Small intestine (tissue), 7 donors: ENCODE results near the gene CC2D2B. TPM values are rescaled to one million over a fixed set of nuclear protein-coding genes. Genes with fewer than 3 reads are reported as not detected.
"Not testable (repeated sequence)": the region's sequence is repeated elsewhere in the genome, so short reads cannot be mapped to it uniquely, and the experiment has no call there.

Source experiments
- DNase-seq, 2 donors: peaks; one replicate each; pipeline versions ENCODE4 v3.0.0 to v3.0.0-alpha.2; 2013
- FAIRE-seq: peaks from 2 replicates; lab custom pipeline; 2012; peaks lifted over from hg19 to GRCh38; lab: Jason Lieb, UNC
- H3K27ac ChIP-seq, 3 donors: one replicate each; pipeline ENCODE4 v1.5.1; 2013; ENCODE audit warnings: low read length in 2 of 3, mild to moderate bottlenecking in 2 of 3, control low read depth in 1 of 3, inconsistent platforms in 1 of 3, low read depth in 1 of 3, moderate library complexity in 1 of 3
- H3K27me3 ChIP-seq, 3 donors: one replicate each; pipeline ENCODE4 v1.6.1; 2013; ENCODE audit warnings: low read length in 3 of 3, inconsistent platforms in 1 of 3; ENCODE audit not compliant: control insufficient read depth in 3 of 3, insufficient read depth in 3 of 3
- H3K36me3 ChIP-seq, 3 donors: one replicate each; pipeline ENCODE4 v1.6.1; 2013; ENCODE audit warnings: low read length in 3 of 3, inconsistent platforms in 1 of 3, low read depth in 1 of 3, mild to moderate bottlenecking in 1 of 3, moderate library complexity in 1 of 3; ENCODE audit not compliant: control insufficient read depth in 3 of 3, insufficient read depth in 2 of 3
- H3K4me1 ChIP-seq, 3 donors: one replicate each; pipeline ENCODE4 v1.6.1; 2013; ENCODE audit warnings: low read length in 2 of 3, inconsistent platforms in 1 of 3, low read depth in 1 of 3, mild to moderate bottlenecking in 1 of 3, moderate library complexity in 1 of 3; ENCODE audit not compliant: control insufficient read depth in 3 of 3, insufficient read depth in 2 of 3
- H3K4me3 ChIP-seq, 3 donors: one replicate each; pipeline ENCODE4 v1.5.1; 2013; ENCODE audit warnings: low read length in 3 of 3, control low read depth in 1 of 3, inconsistent platforms in 1 of 3, low read depth in 1 of 3, mild to moderate bottlenecking in 1 of 3, moderate library complexity in 1 of 3
- H3K9me3 ChIP-seq, 2 donors: one replicate each; pipeline ENCODE4 v1.6.1; 2013; ENCODE audit warnings: low read depth in 1 of 2, low read length in 1 of 2; ENCODE audit not compliant: control insufficient read depth in 2 of 2, insufficient read depth in 1 of 2
- WGBS, 3 donors: extraction: QIAGEN DNeasy Blood & Tissue Kit; methylation state at CpG; one replicate each; pipeline ENCODE4 v1.1.7; 2013; 5-methylcytosine and 5-hydroxymethylcytosine counted together
- polyA plus RNA-seq, 4 donors: library from polyadenylated mRNA; stranded (reverse) in 3 of 4; unstranded in 1 of 4; fragments of 200-250 nt in 3 of 4; fragments of 120-200 nt in 1 of 4; gene quantifications; one replicate each; pipeline versions ENCODE4 v1.2.1 to v1.2.3, GENCODE V29; 2013
- donor health status: healthy with polysubstance abuse.
- donor health status: control.
- donor health status: control.
- donor health status: Bipolar disorder and iron deficiency.
- donor health status: healthy.

CC2D2B gene
- polyA plus RNA-seq, 4 donors, result 0.42 to 0.59 TPM; not detected in 2

- 88 to 91% (median 90%) methylated on average over 4 of the region's 4 CpGs for WGBS, 3 donors
- FAIRE-seq, result no peak
- peaks cover 0 to 3% (median 0%) of the 10 kb centered on the region in 3 donors for H3K36me3 ChIP-seq
- no peaks in the 10 kb centered on the region for H3K9me3 ChIP-seq
- H3K27me3 ChIP-seq, result no peaks in the 10 kb centered on the region
- peaks cover 0 to 12% (median 0%) of the 10 kb centered on the region in 3 donors for H3K4me1 ChIP-seq
- no peak overlapping the region for H3K27ac ChIP-seq
- no peak overlapping the region for H3K4me3 ChIP-seq
- no peak for DNase-seq
These were observed 39.9 kb upstream of the CC2D2B start for GRCh38 chr10:95867866-95868265.

- Histone ChIP-seq H3K9me3 (peaks cover 0 to 8% of the 10 kb centered on the region in 2 donors), H3K4me1 (no peaks in the 10 kb centered on the region), H3K36me3 (peaks cover 0 to 10% (median 1%) of the 10 kb centered on the region in 3 donors), H3K4me3 (no peak overlapping the region), H3K27ac (no peak overlapping the region), H3K27me3 (no peaks in the 10 kb centered on the region)
- no peak for FAIRE-seq
- no peak for DNase-seq
- WGBS, 3 donors, result 62 to 98% (median 91%) methylated on average over 2 of the region's 2 CpGs
These were observed 35.5 kb upstream of the CC2D2B start for GRCh38 chr10:95872158-95872711.

GRCh38 chr10:95873139-95873538, 34.6 kb upstream of the CC2D2B start:
- no peaks in the 10 kb centered on the region for H3K4me1 ChIP-seq
- H3K27ac ChIP-seq, result no peak overlapping the region
- no peak for DNase-seq
- no peak overlapping the region for H3K4me3 ChIP-seq
- no peaks in the 10 kb centered on the region for H3K27me3 ChIP-seq
- H3K36me3 ChIP-seq, result peaks cover 0 to 10% (median 1%) of the 10 kb centered on the region in 3 donors
- H3K9me3 ChIP-seq, result peaks cover 0 to 8% of the 10 kb centered on the region in 2 donors
- no peak for FAIRE-seq
- WGBS, 3 donors, result 95 to 96% (median 96%) methylated on average over 2 of the region's 2 CpGs

GRCh38 chr10:95873651-95874050, 34.1 kb upstream of the CC2D2B start:
- Histone ChIP-seq H3K27me3 (no peaks in the 10 kb centered on the region), H3K9me3 (peaks cover 0 to 8% of the 10 kb centered on the region in 2 donors), H3K4me1 (no peaks in the 10 kb centered on the region), H3K36me3 (peaks cover 0 to 10% (median 1%) of the 10 kb centered on the region in 3 donors), H3K27ac (no peak overlapping the region), H3K4me3 (no peak overlapping the region)
- DNase-seq (no peak), FAIRE-seq (no peak)
- 89 to 92% (median 90%) methylated on average over 4 of the region's 4 CpGs for WGBS, 3 donors

GRCh38 chr10:95874783-95875182, 33.0 kb upstream of the CC2D2B start:
- not testable (repeated sequence) for H3K9me3 ChIP-seq, H3K4me1 ChIP-seq, H3K36me3 ChIP-seq, H3K4me3 ChIP-seq, H3K27me3 ChIP-seq, DNase-seq, H3K27ac ChIP-seq, FAIRE-seq

- H3K27ac ChIP-seq, result no peak overlapping the region
- H3K4me3 ChIP-seq, result no peak overlapping the region
- DNase-seq (no peak), FAIRE-seq (no peak)
- H3K9me3 ChIP-seq, result peaks cover 0 to 8% of the 10 kb centered on the region in 2 donors
- WGBS, 3 donors, result 94 to 100% (median 97%) methylated on average over 1 of the region's 1 CpG
- H3K27me3 ChIP-seq, result no peaks in the 10 kb centered on the region
- no peaks in the 10 kb centered on the region for H3K4me1 ChIP-seq
- peaks cover 0 to 6% (median 1%) of the 10 kb centered on the region in 3 donors for H3K36me3 ChIP-seq
These were observed 31.0 kb upstream of the CC2D2B start for GRCh38 chr10:95876756-95877155.

GRCh38 chr10:95877881-95878280, 29.9 kb upstream of the CC2D2B start:
- H3K9me3 ChIP-seq, result peaks cover 0 to 8% of the 10 kb centered on the region in 2 donors
- DNase-seq (no peak), FAIRE-seq (no peak)
- peaks cover 0 to 6% (median 1%) of the 10 kb centered on the region in 3 donors for H3K36me3 ChIP-seq
- no peaks in the 10 kb centered on the region for H3K4me1 ChIP-seq
- no peak overlapping the region for H3K27ac ChIP-seq
- no peaks in the 10 kb centered on the region for H3K27me3 ChIP-seq
- H3K4me3 ChIP-seq, result no peak overlapping the region

GRCh38 chr10:95880704-95881103, 27.1 kb upstream of the CC2D2B start:
- H3K4me1 ChIP-seq, result no peaks in the 10 kb centered on the region
- no peaks in the 10 kb centered on the region for H3K27me3 ChIP-seq
- no peak for DNase-seq
- no peaks in the 10 kb centered on the region for H3K9me3 ChIP-seq
- no peak overlapping the region for H3K4me3 ChIP-seq
- FAIRE-seq, result no peak
- H3K27ac ChIP-seq, result no peak overlapping the region
- H3K36me3 ChIP-seq, result no peaks in the 10 kb centered on the region
- 67 to 87% (median 70%) methylated on average over 2 of the region's 2 CpGs for WGBS, 3 donors

- no peak overlapping the region for H3K27ac ChIP-seq
- no peaks in the 10 kb centered on the region for H3K9me3 ChIP-seq
- no peaks in the 10 kb centered on the region for H3K27me3 ChIP-seq
- no peaks in the 10 kb centered on the region for H3K36me3 ChIP-seq
- no peak overlapping the region for H3K4me3 ChIP-seq
- H3K4me1 ChIP-seq, result no peaks in the 10 kb centered on the region
- FAIRE-seq (peak; percentile 53), DNase-seq (no peak)
These were observed 26.5 kb upstream of the CC2D2B start for GRCh38 chr10:95881316-95881715.
